ENCODE results near the gene ANTKMT.

Gene ANTKMT

DNA sequence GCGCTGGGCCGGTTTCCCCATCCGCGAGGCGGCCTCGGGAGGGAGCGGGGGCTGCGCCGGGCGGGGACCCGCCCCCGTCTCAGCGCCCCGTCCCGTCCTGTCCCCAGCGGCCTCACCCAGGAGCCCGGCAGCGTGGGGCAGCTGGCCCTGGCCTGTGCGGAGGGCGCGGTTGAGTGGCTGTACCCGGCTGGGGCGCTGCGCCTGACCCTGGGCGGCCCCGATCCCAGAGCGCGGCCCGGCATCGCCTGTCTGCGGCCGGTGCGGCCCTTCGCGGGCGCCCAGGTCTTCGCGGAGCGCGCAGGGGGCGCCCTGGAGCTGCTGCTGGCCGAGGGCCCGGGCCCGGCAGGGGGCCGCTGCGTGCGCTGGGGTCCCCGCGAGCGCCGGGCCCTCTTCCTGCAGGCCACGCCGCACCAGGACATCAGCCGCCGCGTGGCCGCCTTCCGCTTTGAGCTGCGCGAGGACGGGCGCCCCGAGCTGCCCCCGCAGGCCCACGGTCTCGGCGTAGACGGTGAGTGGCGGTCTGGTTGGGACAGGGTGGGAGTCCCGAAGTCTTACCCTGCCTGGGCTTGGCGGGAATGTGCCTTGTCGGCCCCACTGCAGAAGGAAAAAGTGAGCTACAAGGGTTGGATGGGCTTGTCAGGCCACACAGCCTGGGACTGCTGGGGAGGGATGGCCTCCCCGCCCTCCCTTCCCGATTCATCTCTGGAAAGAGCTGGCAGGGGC lies 5.3 kb upstream of the ANTKMT start:
- no peak for DNase-seq

GRCh38 chr16:716200-716568 lies 4.8 kb upstream of the ANTKMT start:
- DNase-seq, result no peak

DNA sequence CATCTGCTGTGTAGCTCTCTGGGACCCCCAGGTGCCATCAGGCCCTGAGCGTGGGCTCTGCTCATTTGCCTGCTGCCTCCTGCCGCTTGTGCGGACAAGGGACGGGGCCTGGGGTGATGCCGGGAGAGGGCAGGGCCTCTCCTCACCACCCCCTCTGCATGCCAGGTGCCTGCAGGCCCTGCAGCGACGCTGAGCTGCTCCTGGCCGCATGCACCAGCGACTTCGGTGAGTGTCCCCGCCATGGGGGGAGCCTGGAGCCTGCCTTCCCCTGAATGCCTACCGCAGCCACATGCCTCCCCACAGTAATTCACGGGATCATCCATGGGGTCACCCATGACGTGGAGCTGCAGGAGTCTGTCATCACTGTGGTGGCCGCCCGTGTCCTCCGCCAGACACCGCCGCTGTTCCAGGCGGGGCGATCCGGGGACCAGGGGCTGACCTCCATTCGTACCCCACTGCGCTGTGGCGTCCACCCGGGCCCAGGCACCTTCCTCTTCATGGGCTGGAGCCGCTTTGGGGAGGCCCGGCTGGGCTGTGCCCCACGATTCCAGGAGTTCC lies 4.1 kb upstream of the ANTKMT start:
- no peak for DNase-seq

DNA sequence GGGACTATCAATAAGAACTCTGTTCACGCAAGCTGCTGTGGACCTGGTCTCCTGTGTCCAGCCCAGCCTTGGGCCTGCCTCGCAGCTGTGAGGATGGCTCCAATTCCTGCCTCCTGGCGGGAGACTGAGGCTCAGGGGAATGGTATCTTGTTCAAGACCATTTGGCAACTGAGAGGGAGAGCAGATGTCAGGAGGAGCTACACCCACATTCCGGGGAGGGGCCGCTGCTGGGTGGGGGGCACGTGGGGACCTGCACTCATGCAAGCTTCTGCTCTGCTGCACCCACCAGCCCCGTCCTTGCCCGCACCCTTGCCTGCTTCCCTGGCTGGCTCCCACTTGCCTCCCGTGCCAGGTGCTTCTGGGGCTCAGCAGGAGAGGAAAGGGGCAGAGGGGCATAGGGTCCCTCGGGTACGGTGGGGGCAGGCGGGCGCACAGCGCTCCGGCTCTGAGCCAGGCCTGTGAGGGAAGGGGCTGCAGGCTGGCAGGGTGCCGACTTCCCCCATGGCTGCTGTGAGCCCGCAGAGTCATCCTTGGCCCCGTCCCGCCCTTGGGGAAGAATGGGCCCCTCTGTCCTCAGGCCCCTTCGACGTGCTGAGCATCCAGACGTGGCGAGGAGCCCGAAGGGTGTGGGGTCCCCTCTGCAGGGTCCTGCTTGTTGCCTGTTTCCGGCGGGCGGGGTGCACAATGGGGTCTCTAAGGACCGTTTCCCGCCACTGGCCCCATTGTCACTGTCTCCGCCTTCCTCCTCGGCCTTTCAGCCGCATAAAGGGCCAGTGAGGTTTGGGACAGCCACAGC lies 3.3 kb upstream of the ANTKMT start:
- DNase-seq, result no peak

- no peak for DNase-seq
These were observed 2.6 kb upstream of the ANTKMT start for GRCh38 chr16:718389-718788.

- no peak for DNase-seq
These were observed 2.0 kb upstream of the ANTKMT start for GRCh38 chr16:718922-719321.

GRCh38 chr16:719815-720446 lies 1.0 kb upstream of the ANTKMT start:
- peak; percentile 9 for DNase-seq

DNA sequence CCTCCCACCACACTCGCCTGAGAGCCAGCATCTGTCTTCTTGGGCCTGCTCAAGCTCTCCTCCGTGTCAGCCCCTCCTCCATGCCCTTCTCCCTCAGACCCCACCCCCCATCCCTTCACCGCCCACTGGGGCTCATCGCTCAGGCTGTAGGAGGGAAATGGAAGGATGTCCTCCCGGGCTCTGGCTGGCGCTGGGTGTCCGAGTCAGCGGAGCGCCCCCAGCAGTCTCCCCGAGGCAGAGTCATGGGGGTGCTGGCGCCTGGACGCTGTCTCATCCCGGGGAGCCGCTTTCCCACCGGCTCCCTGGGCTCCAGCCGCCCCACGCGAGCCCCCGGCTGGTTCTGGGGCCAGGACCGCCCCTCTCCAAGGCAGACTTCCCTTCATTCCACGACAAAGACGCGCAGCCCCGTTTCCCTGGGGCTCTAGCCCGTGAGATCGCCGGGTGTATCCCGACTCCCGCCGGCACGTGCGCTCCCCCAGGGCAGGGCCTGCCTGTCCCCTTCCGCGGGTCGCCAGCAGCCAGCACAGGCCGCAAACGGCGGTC lies 428 bp upstream of the ANTKMT start:
- DNase-seq, result peak; percentile 34

- no peak for DNase-seq
These were observed 1.0 kb downstream of the ANTKMT start for GRCh38 chr16:721765-722540.

DNA sequence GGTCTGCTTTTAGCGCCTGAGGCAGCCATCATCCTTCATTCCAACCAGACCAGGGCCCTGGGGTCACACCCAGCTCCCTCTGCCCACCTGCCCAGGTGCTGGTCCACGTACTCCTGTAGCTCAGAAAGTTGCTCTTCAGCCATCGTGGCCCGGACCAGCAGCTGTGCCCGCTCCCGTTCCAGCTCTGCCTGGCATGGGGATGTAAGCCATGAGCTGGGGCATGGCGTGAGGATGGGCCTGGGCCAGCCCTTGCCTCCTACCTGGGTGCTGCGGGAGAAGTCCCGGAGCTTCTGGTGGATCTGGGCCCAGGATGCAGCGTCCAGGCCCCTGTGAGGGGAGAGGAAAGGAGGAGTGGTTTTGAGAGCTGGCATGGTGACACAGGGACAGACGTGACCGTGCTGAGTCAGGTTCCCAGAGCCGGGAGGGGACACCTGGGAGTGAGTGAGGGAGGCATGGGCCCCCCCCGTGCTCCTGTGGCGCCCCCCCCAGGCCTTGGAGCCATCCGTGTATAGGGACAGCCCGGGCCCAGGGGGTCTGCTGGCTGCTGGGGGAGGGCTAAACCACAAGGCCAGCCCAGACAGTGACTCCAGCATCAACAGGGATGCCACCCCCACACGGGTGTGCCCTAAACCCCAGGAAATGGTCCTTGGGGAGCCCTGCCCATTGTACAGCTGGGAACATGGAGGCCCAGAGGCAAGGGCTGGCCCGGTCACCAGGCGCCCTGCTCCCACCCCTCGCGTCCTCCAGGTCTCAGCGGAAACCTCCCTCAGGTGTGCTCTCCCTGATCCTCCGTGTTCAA lies 2.1 kb downstream of the ANTKMT start:
- no peak for DNase-seq

- DNase-seq, result no peak
These were observed 2.7 kb downstream of the ANTKMT start for GRCh38 chr16:723695-724094.

DNA sequence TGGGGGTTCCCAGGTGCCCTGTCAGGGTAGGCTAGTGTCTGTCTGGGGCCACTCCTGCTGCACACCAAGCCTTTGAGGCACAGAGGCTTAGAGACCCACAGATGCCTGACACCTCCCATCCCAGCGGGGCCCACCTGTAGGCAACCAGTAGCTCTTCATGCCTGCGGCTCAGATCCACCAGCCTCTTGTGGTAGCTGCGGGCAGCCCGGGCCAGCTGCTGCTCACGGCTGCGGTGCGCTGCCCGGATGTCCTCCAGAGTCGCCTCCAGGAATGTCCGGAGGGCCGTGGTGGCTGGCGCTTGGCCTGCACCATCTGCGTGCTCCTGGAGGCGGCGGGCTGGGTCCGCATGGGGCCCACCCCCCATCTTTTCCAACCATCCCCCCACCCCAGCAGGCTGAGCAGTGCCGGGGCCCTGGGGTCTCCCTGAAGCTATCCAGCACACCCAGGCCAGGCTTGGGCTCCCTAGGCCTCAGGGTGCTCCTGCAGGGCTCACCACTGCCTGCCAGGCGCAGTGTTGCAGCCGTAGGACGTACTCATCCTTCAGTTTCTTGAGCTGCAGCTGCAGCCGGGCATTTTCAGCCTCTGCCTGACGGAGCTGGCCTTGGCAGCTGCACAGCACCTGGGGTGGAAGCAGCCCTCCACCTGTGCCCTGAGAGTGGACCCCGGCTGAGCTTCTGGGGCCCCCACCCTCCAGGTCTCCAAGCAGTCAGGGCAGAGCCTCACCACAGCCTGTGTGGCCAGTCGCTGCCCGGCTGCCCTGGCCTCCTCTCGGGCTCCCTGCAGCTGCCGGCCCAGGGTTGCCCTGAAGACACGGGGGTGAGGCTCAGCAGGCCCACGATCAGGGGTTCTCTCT lies 3.5 kb downstream of the ANTKMT start:
- DNase-seq, result no peak

DNA sequence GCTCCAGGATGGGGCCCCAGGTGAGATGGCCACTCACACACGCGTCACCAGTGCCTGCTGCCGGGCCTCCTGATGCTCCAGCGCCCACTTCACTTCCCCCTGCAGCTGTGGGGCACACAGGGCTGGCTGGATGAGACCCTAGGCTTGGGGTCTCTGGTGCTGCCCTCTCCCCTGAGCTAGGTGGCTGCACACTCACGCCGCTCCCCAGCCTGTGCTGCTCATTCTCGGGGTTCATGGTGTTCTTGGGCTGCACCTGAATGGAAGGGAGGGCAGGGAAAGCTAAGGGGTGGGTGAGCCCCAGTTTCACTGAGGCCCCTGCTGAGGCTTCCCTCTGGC lies 4.1 kb downstream of the ANTKMT start:
- no peak for DNase-seq

DNA sequence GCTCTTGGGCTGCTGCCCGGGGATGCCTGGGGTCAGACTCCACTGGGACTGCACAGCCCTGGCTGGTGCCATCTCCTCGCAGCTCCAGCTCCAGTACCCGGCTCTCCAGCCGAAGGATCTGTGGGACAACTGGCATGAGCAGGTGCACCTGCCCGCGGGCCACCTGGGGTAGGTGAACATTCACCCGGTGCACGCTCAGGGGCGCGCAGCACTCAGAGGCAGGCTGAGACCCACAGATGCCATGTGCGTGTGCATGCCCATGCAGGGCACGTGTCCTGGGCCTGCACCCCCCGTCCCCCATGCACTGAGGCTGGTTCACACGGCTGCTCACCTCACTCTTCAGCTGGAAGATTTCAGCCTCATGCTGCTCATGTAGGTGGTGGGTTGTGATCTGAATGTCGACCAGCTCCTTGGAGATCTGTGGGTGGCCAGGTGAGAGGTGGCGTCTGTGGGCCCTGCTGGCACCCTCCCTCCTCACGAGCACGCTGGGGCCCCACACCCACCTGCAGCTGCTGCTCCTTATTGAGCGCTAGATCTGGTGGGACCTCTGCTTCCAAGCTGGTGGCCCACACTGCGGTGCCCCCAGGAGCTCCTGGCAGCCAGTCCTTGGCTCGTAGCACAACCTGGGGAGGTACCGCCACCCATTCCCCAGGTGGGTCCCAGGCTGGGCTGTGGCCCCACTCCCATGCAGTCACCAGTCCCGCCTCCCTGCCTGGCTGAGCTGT lies 4.7 kb downstream of the ANTKMT start:
- DNase-seq, result no peak

- DNase-seq, result no peak
These were observed 5.2 kb downstream of the ANTKMT start for GRCh38 chr16:726188-726437.

DNA sequence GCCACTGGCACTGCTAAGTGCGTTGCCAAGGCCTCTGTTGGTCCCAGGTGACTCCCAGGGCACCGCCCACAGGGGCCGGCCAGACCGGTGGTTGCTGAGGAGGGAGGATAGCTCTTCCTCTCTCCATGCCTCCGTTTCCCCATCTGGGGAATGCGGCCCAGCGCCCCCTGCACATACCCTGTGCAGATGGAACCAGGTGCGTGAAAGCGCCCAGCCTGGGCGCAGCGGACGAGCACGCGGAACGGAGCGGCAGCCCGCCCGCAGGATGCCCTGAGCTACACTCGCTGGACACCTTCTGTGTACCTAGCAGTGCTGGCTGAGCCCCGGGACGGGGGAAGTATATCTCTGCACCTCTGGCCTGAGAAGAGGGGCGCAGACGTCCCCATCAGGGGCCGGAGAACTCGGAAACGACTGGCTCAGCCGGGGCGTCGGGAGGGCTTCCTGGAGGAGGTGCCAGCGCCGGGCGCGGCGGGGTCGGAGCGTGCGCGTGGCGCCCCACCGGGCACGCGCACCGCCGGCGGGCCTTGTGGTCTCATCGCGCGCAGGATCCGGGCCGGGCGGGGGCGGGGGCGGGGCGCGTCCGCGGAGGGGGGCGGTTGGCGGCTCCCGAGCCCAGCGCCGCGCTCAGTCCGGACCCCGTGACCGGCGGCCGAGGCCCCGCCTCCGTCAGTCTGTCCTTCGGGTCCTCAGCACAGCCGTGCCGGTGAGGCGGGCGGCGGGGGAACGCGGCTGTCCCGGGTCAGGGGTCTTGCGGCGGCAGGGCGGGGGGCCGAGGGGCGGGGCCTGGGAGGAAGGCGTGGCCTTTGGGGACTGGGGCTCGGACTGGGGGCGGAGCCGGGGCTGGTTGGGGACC lies 5.7 kb downstream of the ANTKMT start, which contains the start of the genes CCDC78 and HAGHL:
TSS of gene CCDC78 (minus strand) at position 6 of the 853 bp plus-strand sequence. CDS start 76 bp downstream, outside the sequence.
TSS of gene HAGHL (plus strand) at position 669 of the 853 bp plus-strand sequence. CDS start 404 bp downstream, outside the sequence.
- DNase-seq, result no peak

GRCh38 chr16:727291-727977 lies 6.5 kb downstream of the ANTKMT start:
- DNase-seq, result no peak

DNA sequence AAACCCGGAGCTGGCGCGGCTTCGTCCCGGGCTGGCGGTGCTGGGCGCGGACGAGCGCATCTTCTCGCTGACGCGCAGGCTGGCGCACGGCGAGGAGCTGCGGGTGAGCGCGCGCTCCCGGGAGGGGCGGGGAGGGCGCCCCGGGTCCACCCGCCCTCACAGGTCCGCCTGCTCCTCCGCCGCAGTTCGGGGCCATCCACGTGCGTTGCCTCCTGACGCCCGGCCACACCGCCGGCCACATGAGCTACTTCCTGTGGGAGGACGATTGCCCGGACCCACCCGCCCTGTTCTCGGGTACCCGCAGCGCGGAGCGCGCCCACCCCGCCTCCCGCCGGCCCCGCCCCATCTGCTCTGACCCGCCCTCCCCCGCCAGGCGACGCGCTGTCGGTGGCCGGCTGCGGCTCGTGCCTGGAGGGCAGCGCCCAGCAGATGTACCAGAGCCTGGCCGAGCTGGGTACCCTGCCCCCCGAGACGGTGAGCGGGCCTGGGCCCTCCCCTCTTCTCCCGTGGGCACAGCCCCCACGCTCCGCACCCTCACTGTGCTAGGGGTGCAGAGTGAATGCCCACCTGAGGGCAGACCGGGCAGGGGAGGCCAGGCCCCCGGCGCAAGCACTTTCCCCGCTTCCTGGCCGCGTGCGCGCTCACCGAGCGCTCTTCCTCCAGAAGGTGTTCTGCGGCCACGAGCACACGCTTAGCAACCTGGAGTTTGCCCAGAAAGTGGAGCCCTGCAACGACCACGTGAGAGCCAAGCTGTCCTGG lies 7.4 kb downstream of the ANTKMT start:
- peak; percentile 38 for DNase-seq

Data from DMS153 (cell line).